Measurements from ENCODE around the gene SLC35E3.
"Not testable (repeated sequence)": the region's sequence is repeated elsewhere in the genome, so short reads cannot be mapped to it uniquely, and the experiment has no call there.

DNA sequence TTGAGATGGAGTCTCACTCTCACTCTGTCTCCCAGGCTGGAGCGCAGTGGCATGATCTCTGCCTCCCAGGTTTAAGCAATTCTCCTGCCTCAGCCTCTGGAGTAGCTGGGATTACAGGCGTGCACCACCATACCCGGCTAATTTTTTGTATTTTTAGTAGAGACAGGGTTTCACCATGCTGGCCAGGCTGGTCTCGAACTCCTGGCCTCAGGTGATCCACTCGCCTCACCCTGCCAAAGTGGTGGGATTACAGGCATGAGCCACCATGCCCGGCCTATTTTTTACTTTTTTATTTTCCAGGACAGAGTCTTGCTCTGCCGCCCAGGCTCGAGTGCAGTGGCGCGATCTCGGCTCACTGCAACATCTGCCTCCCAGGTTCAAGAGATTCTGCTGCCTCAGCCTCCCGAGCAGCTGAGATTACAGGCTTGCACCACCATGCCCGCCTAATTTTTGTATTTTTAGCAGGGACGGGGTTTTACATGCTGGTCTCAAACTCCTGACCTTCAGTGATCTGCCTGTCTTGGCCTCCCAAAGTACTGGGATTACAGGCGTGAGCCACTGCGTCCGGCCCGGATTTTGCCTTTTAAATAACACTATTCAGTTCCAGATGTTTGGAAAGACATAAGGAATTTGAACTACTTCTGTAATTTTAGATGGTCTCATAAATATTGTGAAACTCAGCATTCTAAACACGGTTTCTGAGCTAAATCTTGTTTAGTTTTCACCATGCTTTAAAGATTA is 57.1 kb downstream of the SLC35E3 start:
- TF ChIP-seq, protein P1, sequence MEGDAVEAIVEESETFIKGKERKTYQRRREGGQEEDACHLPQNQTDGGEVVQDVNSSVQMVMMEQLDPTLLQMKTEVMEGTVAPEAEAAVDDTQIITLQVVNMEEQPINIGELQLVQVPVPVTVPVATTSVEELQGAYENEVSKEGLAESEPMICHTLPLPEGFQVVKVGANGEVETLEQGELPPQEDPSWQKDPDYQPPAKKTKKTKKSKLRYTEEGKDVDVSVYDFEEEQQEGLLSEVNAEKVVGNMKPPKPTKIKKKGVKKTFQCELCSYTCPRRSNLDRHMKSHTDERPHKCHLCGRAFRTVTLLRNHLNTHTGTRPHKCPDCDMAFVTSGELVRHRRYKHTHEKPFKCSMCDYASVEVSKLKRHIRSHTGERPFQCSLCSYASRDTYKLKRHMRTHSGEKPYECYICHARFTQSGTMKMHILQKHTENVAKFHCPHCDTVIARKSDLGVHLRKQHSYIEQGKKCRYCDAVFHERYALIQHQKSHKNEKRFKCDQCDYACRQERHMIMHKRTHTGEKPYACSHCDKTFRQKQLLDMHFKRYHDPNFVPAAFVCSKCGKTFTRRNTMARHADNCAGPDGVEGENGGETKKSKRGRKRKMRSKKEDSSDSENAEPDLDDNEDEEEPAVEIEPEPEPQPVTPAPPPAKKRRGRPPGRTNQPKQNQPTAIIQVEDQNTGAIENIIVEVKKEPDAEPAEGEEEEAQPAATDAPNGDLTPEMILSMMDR (IDR thresholded peaks at IDR 0.05): not testable (repeated sequence)
- TF ChIP-seq POLR2A (IDR thresholded peaks at IDR 0.05): not testable (repeated sequence)
